LNCAP (cell line): Measurements from ENCODE around the gene CFHR5.

Source experiments
- TF ChIP-seq, protein P1 (sequence below): fragments of 450-650 bp; IDR thresholded peaks from 2 replicates; pipeline ENCODE4 v1.5.1; 2017; ENCODE audit warnings: mild to moderate bottlenecking

CFHR5 gene

DNA sequence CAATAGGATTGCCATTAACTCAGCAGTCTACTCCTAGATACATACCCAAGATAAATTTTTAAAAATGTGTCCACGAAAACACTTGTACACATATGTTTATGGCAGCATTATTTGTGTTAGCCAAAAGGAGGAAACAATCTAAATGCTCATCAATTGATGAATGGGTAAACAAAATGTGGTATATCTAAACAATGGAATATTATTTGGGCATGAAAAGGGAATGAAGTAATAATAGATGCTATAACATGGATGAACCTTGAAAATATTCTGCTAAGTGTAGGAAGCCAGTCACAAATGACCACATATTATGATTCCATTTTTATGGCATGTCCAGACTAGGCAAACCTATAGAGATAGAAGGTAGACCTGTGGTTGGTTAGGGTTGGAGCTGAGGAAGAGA, 34.3 kb downstream of the CFHR5 start:
- TF ChIP-seq, protein P1, sequence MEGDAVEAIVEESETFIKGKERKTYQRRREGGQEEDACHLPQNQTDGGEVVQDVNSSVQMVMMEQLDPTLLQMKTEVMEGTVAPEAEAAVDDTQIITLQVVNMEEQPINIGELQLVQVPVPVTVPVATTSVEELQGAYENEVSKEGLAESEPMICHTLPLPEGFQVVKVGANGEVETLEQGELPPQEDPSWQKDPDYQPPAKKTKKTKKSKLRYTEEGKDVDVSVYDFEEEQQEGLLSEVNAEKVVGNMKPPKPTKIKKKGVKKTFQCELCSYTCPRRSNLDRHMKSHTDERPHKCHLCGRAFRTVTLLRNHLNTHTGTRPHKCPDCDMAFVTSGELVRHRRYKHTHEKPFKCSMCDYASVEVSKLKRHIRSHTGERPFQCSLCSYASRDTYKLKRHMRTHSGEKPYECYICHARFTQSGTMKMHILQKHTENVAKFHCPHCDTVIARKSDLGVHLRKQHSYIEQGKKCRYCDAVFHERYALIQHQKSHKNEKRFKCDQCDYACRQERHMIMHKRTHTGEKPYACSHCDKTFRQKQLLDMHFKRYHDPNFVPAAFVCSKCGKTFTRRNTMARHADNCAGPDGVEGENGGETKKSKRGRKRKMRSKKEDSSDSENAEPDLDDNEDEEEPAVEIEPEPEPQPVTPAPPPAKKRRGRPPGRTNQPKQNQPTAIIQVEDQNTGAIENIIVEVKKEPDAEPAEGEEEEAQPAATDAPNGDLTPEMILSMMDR: no peak

DNA sequence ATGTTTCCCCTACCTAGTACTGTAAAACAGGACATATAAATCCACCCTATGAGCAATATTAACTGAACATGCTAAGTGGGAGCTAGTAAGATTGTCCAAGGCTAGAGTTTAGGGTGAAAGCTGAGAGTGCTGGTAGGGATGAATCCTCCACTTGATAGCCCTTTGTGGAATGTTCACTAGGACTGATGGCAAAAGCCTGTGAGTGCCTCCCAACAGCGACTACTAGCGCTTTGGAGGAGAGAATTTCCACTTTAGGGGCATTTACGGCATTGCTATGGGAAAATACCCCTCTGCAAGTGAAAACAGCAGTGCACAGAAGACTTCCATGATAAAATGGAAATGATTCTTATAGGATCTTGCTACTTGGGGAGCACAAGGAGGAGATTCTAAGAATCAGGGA, 35.9 kb downstream of the CFHR5 start:
- TF ChIP-seq, protein P1: no peak

DNA sequence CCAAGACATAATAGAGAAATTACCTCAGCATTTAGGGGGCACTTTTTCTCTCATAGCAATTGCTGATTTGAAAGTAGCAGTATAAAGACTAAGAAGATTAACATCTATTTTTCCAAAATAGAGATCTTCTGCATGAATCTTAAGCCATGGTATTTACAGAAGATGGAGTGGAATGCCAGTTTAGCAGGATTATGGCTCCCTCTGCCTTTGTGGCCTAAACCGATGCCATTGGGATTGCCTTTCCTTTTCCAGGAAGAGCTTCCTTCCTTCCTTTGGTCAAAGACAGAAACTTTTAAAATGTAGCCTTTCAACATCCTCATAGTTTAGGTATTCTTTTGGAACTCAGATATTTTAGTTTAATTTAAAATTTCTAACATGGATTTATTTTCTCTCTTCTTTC, 39.4 kb downstream of the CFHR5 start:
- TF ChIP-seq, protein P1: no peak

DNA sequence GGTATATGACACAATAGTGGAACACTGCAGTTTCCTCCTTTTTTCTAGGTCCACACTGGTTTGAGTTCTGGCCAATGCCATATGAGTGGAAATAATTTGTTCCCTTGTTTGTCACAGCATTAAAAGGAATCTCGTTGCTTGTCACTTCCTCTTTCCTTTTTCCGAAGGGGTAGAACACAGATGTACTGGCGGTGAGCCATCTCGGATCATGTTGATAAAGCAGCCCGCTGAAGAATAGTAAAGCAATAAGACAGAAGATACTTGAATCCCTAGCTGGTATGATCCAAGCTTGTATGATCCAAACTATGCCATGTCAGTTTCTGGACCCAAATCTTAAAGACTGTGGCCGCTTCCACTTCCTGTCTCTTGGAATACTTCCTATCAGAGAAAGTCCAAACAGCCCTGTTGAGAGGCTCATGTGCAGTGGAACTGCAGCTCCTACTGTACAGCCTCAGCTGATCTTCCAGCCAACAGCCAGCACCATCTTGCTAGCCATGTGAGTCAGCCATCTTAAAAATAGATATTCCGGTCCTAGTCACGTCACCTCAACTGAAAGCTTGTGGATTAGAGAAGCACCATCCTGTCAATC, 40.3 kb downstream of the CFHR5 start:
- TF ChIP-seq, protein P1: no peak

DNA sequence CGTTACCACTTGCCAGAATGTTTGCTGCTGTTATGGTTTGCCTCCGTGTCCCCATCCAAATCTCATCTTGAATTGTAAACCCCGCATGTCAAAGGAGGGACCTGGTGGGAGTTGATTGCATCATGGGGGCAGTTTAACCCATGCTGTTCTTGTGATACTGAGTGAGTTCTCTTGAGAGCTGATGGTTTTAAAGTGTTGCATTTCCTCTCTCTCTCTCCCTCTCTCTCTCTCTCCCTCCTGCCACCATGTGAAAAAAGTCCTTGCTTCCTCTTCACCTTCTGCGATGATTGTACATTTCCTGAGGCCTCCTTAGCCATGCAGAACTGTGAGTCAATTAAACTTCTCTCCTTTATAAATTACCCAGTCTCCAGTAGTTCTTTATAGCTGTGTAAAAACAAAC, 44.4 kb downstream of the CFHR5 start:
- TF ChIP-seq, protein P1: no peak

DNA sequence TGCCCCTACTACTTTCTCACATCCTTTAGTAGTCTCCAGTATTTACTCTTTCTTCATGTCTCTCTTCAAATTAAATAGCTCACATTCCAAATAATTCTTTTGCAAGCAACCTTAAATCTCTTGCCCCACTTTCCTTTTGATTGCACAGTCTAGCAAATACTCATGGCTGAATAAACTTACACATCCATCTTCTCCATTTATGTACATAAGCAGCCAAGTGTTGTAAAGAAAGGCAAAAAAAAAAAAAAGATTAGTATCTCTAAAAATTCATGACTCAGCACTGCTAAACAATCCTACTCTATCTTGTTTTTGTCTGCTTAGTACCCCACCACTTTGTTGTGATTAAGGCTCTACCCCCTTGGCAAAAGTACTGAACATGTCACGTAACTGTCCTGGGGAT, 47.1 kb downstream of the CFHR5 start:
- TF ChIP-seq, protein P1: no peak

DNA sequence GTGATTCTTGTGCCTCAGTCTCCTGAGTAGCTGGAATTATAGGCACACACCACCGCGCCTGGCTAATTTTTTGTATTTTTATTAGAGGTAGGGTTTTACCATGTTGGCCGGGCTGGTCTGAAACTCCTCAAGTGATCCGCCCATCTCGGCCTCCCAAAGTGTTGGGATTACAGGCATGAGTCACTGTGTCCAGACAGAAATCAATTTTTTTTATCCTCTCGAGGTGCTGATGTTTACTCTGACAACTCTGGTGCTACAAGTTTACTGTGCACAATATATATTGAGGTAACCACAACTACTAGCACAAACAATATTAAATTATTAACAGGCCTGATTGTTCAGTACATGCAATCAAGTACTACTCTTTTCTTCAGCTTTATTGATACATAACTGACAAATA, 50.0 kb downstream of the CFHR5 start:
- TF ChIP-seq, protein P1: no peak

DNA sequence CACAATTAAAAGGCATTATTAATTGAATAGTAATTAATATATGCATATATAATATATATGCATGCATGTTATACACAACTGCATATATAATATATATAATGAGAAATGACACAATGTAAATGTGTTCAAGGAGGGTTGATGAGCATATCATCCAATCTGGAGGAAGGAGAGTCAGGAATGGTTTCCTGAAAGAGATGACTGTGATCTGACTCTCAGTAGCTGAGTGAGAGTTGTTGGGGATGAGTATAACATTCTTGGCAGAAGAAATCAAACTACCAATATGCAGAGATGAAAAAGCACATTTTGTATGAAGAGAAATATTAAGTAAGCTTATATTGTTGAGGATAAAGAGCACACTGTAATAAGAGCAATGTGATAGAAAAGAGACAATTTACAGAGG, 52.4 kb downstream of the CFHR5 start:
- TF ChIP-seq, protein P1: no peak
